ENCODE measurements around the gene AQP11.

- TF ChIP-seq, protein P1, sequence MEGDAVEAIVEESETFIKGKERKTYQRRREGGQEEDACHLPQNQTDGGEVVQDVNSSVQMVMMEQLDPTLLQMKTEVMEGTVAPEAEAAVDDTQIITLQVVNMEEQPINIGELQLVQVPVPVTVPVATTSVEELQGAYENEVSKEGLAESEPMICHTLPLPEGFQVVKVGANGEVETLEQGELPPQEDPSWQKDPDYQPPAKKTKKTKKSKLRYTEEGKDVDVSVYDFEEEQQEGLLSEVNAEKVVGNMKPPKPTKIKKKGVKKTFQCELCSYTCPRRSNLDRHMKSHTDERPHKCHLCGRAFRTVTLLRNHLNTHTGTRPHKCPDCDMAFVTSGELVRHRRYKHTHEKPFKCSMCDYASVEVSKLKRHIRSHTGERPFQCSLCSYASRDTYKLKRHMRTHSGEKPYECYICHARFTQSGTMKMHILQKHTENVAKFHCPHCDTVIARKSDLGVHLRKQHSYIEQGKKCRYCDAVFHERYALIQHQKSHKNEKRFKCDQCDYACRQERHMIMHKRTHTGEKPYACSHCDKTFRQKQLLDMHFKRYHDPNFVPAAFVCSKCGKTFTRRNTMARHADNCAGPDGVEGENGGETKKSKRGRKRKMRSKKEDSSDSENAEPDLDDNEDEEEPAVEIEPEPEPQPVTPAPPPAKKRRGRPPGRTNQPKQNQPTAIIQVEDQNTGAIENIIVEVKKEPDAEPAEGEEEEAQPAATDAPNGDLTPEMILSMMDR (IDR thresholded peaks at IDR 0.05), result no peak
- no peak for TF ChIP-seq POLR2A (IDR thresholded peaks at IDR 0.05)
Observed at GRCh38 chr11:77559686-77560401, 29.9 kb upstream of the AQP11 start.
